GM18951 (cell line): ENCODE results near the gene MRPS10.
"Not testable (repeated sequence)": the region's sequence is repeated elsewhere in the genome, so short reads cannot be mapped to it uniquely, and the experiment has no call there.

Source experiments
- POLR2A ChIP-seq: IDR thresholded peaks from 4 replicates; pipeline ENCODE4 v1.6.1; 2011; ENCODE audit warnings: mild to moderate bottlenecking; ENCODE audit not compliant: insufficient read length, insufficient read depth; ENCODE audit errors: extremely low read depth
- in situ Hi-C: fragments of 300-500 bp; cut with MboI; formaldehyde crosslinking; loops from one replicate; pipeline ENCODE4 v1.12.0; 2022; ENCODE audit warnings: low sequenced_read_pairs, mixed read lengths, inconsistent platforms; ENCODE audit not compliant: unreplicated experiment

MRPS10 gene

DNA sequence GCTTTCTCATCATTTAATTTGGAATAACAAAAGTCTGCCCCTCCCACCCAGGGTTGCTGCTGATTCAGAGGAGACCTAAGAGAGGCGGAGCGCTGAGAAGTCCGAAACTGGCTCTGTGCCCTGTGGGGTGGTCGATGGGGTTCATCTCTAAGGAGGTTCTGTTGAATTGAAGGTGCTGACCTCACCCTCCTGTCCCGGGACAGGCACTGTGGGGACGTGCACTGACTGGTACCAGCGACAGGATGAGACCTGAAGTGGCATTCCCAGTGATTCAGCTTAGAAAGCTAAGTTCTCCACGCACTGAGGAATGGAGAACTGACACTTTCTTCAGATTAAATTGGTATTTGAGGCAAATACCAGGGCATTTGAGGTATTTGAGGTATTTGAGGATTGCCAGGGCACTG lies 24.2 kb downstream of the MRPS10 start:
- TF ChIP-seq POLR2A = no peak
- in situ Hi-C loops = no loop called here

DNA sequence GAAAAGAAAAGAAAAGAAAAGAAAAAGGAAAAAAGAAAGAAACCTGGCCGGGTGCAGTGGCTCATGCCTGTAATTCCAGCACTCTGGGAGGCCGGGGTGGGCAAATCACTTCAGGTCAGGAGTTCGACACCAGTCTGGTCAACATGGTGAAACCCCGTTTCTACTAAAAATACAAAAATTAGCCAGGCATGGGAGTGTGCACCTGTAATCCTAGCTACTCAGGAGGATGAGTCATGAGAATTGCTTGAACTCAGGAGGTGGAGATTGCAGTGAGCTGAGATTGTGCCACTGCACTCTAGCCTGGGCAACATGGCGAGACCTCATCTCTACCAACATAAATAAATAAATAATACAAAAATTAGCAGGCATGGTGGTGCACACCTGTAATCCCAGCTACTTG lies 25.3 kb downstream of the MRPS10 start:
- in situ Hi-C loops = not testable (repeated sequence)

DNA sequence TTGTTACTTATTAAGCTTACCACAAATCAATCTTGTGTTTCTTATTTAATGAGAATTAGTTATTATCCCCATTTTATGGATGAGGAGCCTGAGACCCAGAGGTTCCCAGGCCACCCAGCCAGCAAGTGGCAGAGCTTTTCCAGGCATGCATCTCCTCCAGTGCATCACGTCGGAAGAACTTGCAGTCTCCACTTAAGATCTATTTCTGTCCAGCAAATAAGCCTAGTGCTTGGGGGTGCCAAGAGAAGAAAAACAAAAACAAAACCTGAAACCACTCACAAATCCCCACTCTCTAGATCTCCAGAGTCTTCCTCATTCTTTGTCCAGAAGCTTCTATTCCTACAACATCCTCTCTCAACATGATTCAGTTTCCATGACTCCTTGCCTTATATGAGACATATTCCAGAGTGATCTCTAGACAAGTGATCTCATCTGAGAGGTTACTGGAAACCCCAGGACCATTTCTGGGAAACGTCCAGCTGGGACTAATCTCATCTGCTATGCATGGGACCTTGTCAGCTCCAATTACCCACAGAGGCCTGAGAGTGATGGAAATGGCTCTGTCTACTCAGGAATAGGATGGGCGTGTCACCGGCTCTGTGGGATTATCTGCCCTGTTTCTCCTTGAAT lies 27.0 kb downstream of the MRPS10 start:
- TF ChIP-seq POLR2A = no peak
- in situ Hi-C loops = no loop called here

DNA sequence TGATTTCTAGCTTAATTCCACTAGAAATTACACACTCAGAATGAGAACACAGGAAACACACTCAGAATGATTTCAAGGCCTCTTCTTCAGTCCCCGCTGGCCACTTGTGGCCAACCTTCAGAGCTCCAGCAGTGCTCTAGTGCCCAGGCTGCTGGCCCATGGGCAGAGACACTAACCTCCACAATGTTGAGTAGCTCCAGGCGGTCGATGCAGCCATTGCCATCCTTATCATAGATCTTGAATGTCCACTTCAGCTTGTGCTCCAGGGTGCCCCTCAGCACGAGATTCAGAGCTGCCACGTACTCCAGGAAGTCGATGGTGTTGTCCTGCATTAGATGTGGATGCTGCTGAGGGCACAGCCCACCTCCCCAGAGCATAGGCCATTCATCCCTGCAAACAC lies 29.3 kb downstream of the MRPS10 start:
- in situ Hi-C loops = no loop called here
- TF ChIP-seq POLR2A = no peak

DNA sequence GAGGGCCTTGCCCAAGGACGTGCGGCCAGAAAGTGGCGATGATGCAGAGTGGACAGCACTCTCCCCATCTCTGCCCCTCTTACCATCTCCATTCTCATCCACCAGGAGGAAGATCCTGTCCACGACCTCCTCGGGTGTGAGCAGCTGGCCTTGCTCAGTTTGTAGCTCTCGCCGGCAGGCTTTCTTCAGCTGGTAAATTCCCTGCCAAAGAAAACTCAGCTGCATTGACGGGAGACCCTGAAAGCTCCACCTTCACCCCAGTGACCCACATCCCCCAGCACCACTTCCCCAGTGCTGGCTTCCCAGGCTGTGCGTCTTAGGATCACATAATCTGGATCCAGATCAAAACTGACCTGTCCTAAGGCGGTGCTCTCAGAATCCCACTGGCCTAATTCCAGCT lies 32.1 kb downstream of the MRPS10 start:
- in situ Hi-C loops = no loop called here
- TF ChIP-seq POLR2A = no peak

DNA sequence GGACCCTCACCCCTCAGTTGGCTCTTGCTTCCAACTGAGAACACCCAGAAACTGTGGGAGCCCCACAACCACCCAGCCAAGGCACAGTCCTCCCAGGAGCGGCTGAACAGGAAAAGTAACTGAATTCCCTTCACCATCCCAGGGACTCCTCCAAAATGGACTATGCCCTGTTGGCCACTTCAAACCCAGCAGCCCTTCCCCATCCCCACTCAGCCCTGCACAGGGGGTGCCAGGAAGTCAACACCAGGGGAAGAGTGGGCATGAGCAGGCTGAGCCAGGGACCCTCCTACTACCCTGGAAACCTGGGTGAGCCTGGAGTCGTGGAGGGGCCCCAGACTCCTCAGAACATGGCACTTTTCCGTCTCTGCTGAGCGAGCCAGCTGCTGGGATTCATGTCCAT lies 33.2 kb downstream of the MRPS10 start:
- TF ChIP-seq POLR2A = no peak
- in situ Hi-C loops = no loop called here

GRCh38 chr6:42182101-42182500 lies 35.6 kb downstream of the MRPS10 start:
- TF ChIP-seq POLR2A = no peak
- in situ Hi-C loops = no loop called here

GRCh38 chr6:42179945-42180313 lies 37.7 kb downstream of the MRPS10 start:
- no peak for TF ChIP-seq POLR2A
- in situ Hi-C loops = no loop called here

DNA sequence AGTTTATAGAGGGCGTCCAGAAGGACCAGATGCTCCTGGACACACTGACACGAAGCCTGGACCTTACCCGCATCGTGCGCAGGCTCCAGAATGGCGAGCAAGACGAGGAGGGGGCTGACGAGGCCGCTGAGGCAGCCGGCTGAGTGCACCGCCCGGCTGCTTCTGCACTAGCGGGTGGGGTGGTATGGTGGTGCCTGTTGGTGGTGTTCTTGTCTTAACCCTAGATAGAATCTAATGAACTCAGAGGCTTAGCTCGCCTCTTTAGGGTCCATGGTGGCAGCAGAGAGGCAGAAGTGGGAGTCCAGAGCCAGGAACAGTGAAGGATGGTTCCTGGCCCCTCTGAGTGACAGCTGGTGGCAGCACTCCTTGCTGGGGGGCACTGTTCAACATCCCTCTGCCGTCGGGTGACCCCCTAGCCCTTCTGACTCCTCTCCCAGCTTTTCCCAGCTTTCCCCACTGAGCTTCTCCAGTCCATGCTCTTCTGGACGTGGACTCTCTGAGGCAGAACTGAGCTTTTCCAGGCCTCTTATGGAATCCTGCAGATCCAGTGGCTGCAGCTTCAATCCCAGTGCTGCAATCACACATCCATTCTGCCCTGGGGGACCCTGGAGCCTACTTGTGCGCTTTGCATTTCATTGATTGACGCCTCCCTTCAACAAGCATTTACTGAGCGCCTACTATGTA lies 38.3 kb downstream of the MRPS10 start:
- in situ Hi-C loops = no loop called here
- no peak for TF ChIP-seq POLR2A

- in situ Hi-C loops = no loop called here
- TF ChIP-seq POLR2A = no peak
Measured at GRCh38 chr6:42177514-42178364, 39.9 kb downstream of the MRPS10 start.

- in situ Hi-C loops = no loop called here
- TF ChIP-seq POLR2A = no peak
Measured at GRCh38 chr6:42176981-42177380, 40.7 kb downstream of the MRPS10 start.

DNA sequence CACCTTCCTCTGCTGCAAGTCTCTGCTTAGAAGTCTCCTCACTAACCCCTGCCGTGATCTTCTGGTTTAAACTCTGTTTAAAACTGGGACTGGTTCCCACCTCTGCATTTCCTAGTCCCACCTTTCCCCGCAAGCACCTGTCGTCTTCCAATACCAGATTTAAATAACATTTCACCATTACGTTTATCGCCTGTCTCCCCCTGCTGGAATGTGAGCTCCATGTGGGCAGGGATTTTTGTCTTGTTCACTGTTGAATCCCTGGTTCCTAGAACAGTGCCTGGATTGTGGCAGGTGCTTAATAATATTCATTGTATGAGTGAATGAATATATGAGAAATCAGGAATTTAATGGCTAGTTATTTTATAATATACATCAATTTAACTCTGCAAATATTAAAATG lies 41.8 kb downstream of the MRPS10 start:
- in situ Hi-C loops = no loop called here
- TF ChIP-seq POLR2A = no peak

DNA sequence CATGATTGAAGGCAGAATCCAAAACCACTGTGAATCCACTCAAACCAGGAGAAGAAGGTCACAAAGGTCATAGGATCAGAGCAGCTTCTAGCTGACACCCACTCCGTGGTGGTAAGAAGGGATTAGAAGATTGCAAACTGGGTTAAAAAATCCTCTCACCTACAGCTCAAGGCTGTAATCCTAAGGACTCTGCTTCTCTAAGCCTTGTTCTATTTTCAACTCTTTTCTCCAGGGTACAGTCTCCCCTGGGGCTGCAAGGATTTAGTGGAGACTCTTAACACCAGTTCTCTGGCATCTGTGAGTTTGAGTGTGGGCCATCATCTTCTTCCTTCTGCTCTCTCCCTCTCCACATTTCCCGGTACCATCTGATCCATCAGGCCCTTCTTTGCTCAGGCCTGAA lies 44.6 kb downstream of the MRPS10 start, which contains the start of gene GUCA1A:
TSS of gene GUCA1A (plus strand) at position 264 of the 400 bp plus-strand sequence. CDS start 250 bp downstream, outside the sequence.
- in situ Hi-C loops = no loop called here
- TF ChIP-seq POLR2A = no peak
